PC-9 (cell line): ENCODE data around the gene COL24A1.

Experiments
- CTCF ChIP-seq: fragments of 200-600 bp; sonication (generic); conservative IDR thresholded peaks from 2 replicates; pipeline ENCODE4 v1.6.1; 2017; ENCODE audit warnings: mixed run types, antibody characterized with exemption, mild to moderate bottlenecking, moderate library complexity
- EZH2 ChIP-seq: fragments of 200-600 bp; sonication (generic); IDR thresholded peaks from 2 replicates; pipeline ENCODE4 v1.8.0; 2017; ENCODE audit warnings: antibody characterized with exemption, low read depth

DNA sequence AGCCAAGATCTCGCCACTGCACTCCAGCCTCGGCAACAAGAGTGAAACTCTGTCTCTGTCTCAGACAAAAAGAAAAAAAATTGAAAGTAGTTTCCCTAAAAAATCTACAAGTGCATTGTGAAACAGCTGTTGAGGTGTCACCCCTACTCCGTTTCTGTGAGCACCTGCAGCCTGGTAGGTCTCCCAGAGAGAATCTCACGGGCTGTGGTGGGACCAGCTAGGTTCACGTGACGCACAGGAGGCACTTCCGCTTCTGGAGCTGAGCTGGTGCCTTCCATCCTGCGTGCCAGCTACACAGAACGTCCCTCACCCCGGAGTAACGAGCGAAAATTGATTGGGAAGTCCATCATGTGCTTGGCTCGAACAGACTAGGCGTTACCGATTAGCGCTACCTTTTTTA lies 66.8 kb downstream of the COL24A1 start:
- TF ChIP-seq EZH2 (no peak), CTCF (no peak)
